MV-4-11 (cell line): ENCODE data around the gene PLB1.
A peak's percentile ranks its signal among the peaks of the same experiment; 100 is the strongest.

Experiments
- DNase-seq: peaks from one replicate; lab custom pipeline; 2025; lab: John Stamatoyannopoulos, UW

Gene PLB1

DNA sequence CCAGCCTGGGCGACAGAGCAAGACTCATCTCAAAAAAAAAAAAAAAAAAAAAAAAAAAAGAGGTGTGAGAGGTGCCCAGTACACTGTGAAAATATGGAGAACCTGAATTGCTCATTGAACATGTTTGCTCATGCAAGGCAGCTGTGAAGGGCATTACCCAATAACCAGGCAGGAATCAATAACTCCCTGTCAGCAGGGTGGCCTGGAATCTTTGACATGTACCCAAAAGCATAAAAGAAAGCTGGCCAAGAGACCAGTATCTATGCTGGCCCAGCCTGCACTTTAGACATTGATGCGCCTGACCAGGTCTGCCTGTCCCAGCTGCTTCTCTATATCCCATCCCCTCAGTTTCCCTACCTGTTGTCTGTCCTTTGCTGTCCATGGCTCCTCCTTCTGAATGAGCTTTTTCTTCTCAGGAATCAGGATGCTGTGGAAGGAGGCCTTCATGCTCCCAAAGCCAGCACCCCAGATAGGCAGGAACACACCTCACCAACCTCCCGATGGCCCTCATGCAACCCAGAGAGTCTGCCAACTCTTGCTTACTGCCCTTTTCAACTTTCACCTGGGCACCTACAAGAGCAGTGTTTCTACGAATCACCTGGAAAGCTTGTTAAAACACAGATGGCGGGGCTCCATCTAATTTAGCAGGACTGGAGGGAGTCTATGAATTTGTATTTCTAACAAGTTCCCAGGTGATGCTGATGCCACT lies 172.4 kb downstream of the PLB1 start:
- no peak for DNase-seq

DNA sequence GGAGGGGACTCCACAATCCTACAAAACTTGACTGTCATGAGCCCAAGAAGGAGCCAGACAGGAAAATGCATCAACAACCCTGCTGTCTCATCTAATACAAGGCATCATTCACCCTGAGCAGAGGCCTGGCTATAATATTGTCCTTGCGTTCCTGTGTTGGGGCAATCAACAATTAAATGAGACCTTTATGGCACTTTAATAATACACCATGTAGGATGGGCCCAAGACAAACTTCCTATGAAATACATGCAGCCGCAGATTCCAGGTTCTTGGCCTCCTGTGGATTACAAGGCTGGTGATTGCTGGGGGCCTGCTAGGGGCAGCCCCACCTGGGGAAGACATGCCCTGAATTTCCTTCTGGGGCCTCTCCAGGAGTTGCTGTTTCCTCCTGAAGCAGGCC lies 173.0 kb downstream of the PLB1 start:
- DNase-seq, result no peak

DNA sequence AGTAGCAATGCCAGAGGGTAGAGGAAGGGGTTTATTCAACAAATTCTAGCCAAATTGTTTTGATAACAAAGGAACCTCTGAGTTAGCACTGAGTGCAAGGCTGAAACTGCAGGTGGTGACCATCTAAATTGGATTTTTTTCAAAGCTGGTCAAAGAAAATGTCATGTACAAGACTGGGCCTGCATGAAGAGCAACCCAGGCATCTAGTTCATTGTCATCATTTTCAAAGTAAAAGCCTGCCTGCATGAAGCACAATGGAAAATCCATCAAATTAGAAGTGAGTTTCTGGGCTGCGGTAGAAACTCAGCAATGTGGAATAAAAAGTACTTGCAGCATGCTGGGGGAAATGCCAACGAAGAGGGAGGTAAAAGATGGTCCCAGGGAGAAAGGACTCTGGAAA lies 175.0 kb downstream of the PLB1 start:
- DNase-seq, result no peak

DNA sequence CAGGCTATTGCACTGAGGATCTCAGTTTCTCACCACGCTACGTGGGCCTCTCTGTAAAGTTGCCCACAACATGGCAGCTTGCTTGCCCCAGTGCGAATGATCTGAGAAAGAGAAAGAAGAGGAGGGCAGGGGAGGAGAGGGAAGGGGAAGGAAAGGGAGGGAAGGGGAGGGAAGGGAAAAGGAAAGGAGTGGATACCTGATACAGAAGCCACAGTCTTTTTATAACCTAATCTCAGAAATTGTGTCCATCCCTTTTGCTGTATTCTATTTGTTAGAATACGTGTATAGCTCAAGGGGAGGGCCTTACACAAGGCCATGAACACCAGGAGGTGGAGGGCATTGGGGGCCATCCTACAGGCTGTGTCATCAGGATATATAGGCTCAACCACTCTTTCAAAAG lies 177.5 kb downstream of the PLB1 start:
- no peak for DNase-seq

DNA sequence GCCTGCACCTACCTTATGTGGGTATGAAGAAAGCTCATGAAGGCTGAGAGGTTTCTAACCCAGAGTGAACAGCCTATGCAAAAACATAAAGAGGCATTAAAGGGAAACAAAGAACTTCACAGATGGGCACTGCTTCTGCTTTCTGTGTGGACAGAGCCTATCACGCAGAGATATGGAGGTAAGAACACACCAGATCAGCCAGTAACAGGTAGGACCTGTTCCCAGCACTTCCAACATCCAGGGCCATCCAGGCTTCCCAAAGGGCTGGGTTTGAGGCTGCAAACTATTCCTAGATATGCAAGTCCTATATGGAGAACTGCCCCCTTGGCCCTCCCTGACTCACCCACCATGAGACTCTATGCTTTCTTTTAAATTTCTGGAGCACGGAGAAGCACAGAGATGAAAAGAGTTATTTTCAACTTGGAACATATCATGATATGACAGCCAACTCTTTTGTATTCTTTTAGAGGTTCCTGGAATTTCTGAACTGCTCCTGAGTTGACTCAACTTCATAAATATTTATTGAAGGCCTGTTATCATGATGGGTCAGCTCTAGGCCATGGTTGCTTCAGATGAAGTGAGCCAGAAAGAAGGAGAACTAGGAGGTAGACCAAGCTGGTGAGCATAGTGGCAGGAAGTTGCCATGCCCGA lies 178.3 kb downstream of the PLB1 start:
- no peak for DNase-seq

DNA sequence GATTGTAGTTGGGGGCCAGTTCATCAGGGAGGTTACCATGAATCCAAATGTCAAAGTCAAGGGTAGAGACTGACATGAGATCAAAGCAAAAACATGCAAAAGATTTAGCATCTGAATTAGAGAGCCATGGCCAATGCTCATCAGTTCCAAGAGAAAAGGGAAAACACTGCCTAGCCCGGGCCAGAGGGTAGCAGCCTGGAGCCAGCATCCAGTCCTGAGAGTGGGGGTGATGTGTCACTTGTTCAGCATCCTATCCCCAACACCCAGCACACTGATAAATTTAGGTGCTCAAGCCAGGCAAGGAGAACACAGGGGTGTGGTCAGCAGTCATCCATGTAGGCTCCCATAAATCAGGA lies 178.8 kb downstream of the PLB1 start:
- no peak for DNase-seq

DNA sequence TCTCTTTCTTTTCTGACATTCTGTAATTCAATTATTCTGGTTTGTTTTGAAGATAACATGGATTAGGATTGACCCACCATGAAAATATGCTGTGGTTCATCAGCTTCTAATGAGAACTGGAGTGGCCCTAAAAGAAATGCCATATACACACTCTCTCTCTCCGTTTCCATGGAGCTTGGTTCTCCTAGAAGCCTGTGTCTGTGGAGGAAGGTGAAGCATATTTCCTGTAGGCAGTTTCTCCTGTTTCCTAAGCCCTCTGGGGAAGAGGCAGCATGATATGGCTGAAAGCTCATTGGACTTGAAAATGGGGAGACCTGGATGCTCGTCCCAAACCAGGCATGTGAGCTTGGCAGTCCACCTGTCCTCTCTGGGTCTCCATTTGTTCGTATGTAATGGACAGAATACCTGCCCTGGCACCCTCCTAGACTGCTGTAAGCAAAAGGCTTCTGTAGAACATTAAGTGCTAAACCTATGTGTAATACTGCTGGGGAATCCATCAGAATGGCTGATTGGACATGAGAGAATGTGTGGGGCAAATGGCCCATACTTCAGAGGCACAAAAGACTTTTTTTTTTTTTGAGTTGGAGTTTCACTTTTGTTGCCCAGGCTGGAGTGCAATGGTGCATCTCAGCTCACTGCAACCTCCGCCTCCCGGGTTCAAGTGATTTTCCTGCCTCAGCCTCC lies 180.4 kb downstream of the PLB1 start:
- DNase-seq, result no peak

DNA sequence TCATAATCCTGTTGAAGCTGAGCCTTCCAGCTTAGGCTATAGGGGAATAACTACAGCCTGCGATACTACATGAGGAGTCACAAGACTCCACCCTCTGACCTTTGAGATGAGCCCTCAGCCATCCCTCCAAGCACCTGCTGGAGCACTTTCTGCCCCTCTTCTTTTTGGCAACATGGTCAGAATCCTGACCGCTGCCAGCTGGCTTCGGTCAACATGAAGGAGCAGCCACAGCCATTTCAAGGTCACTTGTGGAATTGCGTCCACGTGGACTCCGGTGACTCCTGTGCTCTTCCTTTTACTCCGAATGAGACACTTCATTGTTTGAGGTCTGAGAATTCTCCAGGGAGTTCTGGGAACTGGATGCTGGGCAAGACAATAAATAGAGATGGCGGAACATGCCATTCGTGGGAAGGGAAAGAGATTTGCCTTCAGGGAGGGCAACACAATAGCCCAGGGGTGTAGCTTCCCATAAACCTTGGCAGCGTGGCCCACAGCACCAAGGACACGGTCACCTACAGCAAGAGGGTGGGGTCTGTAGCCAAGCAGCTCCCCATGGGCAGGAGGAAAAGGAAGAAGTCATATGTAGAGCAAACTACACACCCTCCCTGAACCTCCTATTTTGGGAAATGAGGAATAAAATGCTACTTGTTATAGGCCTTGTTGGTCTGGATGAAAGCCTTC lies 182.5 kb downstream of the PLB1 start:
- no peak for DNase-seq

DNA sequence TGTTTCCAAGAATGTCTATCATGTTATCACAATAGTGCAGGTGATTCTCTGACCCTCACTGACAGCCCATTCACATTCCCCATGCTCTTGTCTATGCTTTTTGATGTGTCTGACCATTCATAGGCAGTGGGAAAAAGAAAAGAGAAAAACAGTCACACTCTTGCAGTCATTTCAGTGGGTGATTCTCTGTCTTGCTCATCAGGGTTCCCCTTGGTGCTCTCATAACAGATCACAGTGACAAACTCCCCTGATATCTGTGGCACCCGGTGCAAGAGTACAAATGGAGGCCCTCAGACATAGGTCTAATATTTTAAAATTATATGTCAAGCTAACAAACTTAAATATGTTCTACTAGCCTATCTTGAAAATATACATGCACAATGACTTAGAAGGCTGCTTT lies 183.1 kb downstream of the PLB1 start:
- no peak for DNase-seq

DNA sequence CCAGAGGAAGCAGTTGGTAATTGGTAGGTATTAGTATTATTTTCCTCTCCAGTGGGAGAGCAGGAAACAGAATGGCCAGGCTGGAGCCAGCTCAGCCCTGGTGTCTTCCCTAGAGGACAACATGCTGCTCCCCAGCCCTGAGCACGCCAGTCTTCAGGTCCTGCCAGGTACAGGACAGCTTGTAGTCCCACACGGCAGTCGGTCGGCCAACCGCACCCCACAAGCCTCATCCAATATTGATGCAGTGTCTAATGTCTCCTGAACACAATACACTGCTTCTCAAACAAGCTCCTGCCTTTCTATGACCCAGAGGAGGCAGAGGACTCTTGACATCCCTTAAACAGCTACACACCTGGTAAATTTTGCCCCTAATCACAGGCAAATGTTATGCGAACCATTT lies 184.8 kb downstream of the PLB1 start:
- no peak for DNase-seq

DNA sequence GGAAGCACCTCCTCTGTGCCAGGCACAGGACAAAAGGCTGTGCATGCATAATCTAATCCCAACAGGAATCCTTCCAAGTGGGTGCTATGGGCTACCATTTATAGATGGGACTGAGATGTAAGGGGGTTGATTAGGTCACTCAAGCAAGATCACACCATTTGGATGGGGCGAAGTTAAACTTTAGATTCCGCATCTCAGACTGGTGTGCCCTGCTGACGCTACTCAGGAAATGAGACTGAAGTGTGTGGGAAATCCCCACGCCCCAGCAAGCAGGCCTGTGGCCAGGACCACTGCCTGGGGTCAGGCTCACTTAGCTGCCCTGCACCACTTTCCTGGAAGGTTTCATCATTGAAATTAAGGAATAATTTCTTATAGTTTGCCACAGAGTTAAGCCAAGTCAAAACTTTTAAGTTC lies 185.3 kb downstream of the PLB1 start:
- no peak for DNase-seq

DNA sequence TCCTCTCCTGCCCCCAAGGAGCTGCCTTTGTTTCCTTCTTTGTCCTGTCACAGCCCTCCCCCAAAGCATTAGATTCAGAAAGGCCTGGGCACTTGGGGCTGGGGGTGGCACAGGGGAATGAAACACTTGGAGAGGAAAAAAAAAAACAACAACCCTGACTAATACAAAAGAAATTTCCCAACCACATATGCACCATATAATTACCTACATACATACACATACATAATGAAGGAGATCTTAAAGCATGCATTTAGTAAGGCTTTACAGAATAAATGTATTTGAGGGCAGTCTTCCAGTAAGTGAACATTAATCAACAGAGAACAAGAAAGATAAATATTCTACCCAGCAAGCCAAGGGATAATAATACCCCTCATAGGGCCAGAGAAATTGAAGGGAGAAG lies 185.7 kb downstream of the PLB1 start:
- no peak for DNase-seq

DNA sequence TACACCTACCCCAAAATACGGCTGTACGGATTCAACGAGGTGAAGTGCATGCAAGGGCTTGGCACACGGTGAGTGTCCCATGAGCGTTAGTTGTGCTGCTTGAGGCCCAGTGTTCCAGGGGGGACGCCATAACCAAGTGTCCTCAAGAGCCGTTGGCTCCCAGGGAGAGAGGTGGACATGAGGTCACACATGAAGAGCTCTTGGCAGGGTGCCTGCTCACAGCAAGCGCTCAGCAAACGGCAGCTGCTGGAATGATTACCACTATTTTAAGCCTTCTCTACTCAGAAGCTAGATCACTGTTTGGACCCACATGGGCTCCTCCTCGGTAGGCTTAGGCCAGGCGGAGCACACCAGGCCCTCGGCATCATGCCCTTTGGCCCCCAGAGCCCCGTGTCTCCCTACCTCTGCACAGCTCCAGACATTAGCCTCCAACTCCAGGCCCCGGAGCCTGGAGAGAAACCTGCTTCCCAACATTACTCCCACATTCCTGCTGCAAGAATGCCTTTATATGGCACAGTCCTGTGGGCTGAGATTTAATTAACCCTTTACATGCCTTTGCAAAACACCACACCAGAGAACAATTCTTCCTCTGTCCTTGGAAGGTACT lies 187.3 kb downstream of the PLB1 start:
- no peak for DNase-seq

DNA sequence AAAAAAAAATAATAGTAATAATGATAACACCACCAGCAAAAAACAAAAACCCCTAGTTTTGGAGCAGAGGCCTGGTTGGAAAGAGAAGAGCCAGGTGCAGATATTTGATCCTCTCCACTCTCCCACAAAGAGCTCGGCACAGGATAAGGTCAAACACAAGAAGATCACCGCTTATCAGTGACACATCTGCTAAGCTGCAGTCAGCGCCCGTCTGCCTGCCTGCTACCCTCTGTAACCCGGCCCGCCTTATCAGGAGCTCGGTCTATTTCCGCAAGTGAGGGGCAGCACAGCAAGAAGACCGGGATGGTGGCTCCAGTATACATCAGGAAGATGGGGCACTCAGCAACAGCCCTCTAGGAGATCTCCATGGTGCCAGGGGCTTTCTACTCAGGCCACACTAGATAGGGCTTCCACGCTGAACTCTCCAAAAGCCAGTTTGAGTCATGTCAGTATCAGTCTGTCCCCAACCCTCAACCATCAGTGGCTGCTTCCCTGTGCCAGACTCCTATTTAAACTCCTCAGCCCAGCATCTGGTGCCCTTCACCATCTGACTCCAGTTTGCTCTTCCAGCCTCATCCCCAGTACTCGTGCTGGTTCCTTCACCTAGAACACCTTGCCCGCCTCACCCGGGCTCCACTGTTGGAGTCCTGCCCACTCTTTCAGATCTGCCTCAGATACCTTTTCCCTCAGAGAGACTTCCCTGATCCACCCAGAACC lies 188.4 kb downstream of the PLB1 start:
- no peak for DNase-seq

DNA sequence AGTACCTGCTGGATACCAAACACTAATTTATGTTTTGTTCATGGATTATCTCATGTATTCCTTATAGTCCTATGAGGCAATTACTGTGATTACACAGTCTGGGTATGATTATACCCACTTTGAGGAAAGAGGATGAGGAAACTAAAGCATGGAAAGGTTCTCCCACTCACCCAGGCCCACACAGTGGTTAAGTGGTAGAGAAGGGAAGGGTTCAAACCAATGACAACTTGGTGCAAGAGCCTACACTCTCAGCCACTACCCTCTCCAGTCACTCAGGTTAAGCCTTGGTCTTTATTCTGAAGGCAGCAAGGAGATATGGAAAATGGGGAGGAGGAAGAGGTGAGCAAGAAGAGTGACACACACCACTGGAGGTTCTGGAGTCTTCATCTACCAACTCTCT lies 191.3 kb downstream of the PLB1 start:
- no peak for DNase-seq

DNA sequence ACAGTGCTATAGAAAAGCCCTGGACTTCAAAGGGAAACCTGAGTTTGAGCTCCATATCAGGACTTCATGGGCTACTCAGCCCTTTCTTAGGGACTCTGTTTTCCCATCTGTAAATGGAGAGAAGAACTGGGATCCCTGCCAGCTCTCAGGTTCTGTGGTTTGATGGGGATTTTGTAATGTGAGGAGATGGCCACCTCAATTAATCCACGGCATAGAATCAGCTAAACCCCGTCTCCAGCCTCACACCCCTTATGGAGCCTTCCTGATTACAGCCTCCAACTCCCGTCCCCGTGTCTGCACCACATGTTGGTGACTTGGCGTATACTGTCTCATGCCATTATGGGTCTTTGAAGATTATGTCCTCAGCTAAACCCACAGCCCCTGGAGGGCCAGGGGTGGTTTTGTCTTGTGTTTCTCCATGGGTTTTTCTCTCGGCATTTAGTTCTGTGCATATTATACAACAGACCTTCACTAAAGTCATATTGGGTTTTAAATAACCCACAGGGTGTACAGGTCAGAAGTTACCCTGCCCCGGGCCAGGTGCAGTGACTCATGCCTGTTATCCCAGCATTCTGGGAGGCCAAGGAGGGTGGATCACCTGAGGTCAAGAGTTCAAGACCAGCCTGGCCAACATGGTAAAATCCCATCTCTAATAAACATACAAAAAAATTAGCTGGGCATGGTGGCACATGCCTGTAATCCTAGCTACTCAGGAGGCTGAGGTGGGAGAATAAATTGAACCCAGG lies 192.0 kb downstream of the PLB1 start:
- no peak for DNase-seq

DNA sequence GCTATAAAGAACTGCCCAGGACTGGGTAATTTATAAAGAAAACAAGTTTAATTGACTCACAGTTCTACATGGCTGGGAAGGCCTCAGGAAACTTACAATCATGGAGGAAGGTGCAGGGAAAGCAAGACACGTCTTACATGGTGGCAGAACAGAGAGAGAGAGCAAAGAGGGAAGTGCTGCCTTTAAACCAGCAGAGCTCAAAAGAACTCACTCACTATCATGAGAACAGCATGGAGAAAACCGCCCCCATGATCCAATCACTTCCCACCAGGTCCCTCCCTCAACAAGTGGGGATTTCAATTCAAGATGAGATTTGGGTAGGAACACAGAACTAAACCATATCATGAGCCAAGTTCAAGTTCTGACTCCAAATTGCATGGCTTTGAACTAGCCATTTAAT lies 193.0 kb downstream of the PLB1 start:
- peak; percentile 3 for DNase-seq

DNA sequence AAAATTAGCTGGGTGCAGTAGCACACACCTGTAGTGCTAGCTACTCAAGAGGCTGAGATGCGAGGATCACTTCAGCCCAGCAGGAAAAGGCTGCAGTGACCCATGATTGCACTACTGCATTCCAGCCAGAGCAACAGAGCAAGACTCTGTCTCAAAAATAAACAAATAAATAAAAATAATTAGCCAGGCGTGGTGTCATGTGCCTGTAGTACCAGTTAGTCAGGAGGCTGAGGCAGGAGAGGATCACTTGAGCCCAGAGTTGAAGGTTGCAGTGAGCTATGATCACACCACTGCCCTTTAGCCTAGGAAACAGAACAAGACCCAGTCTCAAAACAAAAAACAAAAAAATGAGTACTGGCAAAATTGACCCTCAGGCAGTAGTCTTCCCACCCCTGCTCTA lies 193.9 kb downstream of the PLB1 start:
- no peak for DNase-seq

DNA sequence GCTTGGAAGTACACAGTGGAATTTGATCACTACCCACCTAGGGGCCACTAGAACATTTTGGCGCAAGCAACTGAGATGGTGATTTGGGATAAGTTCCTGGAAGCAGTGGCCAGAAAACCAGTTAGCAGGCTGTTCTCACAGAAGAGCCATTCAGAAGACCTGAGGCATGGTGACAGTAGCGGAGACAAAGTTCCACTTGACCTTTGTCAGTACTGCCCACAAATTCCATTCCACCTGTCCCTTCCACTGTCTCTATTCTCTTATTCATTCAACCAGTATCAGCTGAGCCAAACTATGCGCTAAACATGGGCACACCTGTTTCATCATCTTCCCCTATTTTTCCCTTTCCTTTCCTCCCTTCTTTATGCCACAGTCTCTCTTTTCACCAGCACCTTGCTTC lies 196.6 kb downstream of the PLB1 start:
- no peak for DNase-seq

DNA sequence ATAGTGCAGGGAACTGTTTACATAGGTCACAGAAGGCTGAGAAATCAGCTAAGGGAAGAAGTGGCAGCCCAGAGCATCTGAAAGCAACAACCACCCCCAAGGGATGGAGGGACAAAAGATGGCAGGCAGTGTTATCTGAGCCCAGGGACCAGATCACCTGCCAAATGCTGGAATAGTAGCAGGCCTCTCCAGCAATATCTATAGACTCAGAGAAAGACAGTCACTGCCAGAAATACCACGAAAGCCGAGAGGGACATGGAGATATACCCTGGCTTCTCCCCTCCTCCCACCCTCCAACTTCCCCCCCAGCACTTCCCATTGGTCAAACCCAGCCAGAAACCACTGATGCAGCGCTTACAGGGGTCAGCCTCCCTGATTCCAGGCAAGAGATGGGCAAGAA lies 197.4 kb downstream of the PLB1 start:
- DNase-seq, result no peak
